K562 (cell line): ENCODE measurements around the gene BCORL1. TPM values are rescaled to one million over a fixed set of nuclear protein-coding genes. Genes with fewer than 3 reads are reported as not detected.

ENCODE experiments used
- BDP1 ChIP-seq: IDR thresholded peaks from 3 replicates; pipeline ENCODE4 v1.6.1; 2011; ENCODE audit not compliant: insufficient read length, insufficient read depth
- CTCF ChIP-seq, 3 experiments: IDR thresholded peaks in 2 of 3; conservative IDR thresholded peaks in 1 of 3; 2 replicates each; pipeline ENCODE4 v1.5.1; 2011 to 2012; ENCODE audit warnings: low read length in 3 of 3, mild to moderate bottlenecking in 3 of 3, control low read depth in 2 of 3, improper control_type of control experiment in 1 of 3, inconsistent platforms in 1 of 3, low read depth in 1 of 3, mixed read lengths in 1 of 3, moderate library complexity in 1 of 3; ENCODE audit not compliant: insufficient read depth in 2 of 3
- E2F1 ChIP-seq: sonication (generic); formaldehyde crosslinking; IDR thresholded peaks from 2 replicates; pipeline ENCODE4 v1.8.1; 2023; ENCODE audit warnings: mild to moderate bottlenecking, missing genetic modification reagents, moderate library complexity
- ETS2 ChIP-seq: IDR thresholded peaks from 2 replicates; pipeline ENCODE4 v1.6.1; 2016; ENCODE audit warnings: borderline replicate concordance, missing genetic modification characterization, mild to moderate bottlenecking, moderate library complexity, missing compliant biosample characterization; ENCODE audit not compliant: poor library complexity, severe bottlenecking
- FOXK2 ChIP-seq, 2 experiments: fragments of 450-650 bp; IDR thresholded peaks in 1 of 2; conservative IDR thresholded peaks in 1 of 2; 2 replicates each; pipeline ENCODE4 v1.6.1; 2016; ENCODE audit warnings: low read depth in 2 of 2, mild to moderate bottlenecking in 1 of 2
- GTF2E2 ChIP-seq: fragments of 200-800 bp; sonication (Bioruptor generic); IDR thresholded peaks from 2 replicates; pipeline ENCODE4 v1.6.1; 2016; ENCODE audit warnings: missing genetic modification characterization, missing compliant biosample characterization
- HMGXB4 ChIP-seq: sonication (generic); formaldehyde crosslinking; IDR thresholded peaks from 2 replicates; pipeline ENCODE4 v1.8.1; 2023; ENCODE audit warnings: mild to moderate bottlenecking, missing genetic modification reagents
- HNRNPLL ChIP-seq: fragments of 200-400 bp; formaldehyde crosslinking; IDR thresholded peaks from 2 replicates; pipeline ENCODE4 v1.6.1; 2017; ENCODE audit warnings: low read length, low read depth, mild to moderate bottlenecking; ENCODE audit not compliant: poor library complexity, severe bottlenecking
- HSF4 ChIP-seq: fragments of 250-450 bp; sonication (Bioruptor Pico); IDR thresholded peaks from 2 replicates; pipeline ENCODE4 v2.1.2; 2022; ENCODE audit warnings: mild to moderate bottlenecking, moderate library complexity, borderline replicate concordance
- KLF1 ChIP-seq: fragments of 450-650 bp; IDR thresholded peaks from 2 replicates; pipeline ENCODE4 v1.6.1; 2016; ENCODE audit warnings: missing genetic modification characterization, missing compliant biosample characterization
- L3MBTL2 ChIP-seq: fragments of 450-650 bp; IDR thresholded peaks from 2 replicates; pipeline ENCODE4 v1.6.1; 2016; ENCODE audit warnings: mild to moderate bottlenecking, moderate library complexity
- MAFF ChIP-seq: IDR thresholded peaks from 2 replicates; pipeline ENCODE4 v1.6.1; 2012; ENCODE audit warnings: low read length, improper control_type of control experiment
- NR1H2 ChIP-seq: sonication (generic); formaldehyde crosslinking; IDR thresholded peaks from 2 replicates; pipeline ENCODE4 v1.4.0; 2020; ENCODE audit warnings: mild to moderate bottlenecking, missing genetic modification reagents
- POLR2G ChIP-seq: fragments of 200-400 bp; formaldehyde crosslinking; IDR thresholded peaks from 2 replicates; pipeline ENCODE4 v1.6.1; 2017; ENCODE audit warnings: low read depth, mild to moderate bottlenecking, antibody characterized with exemption, low read length, moderate library complexity
- SMAD2 ChIP-seq: fragments of 150-350 bp; IDR thresholded peaks from 2 replicates; pipeline ENCODE4 v1.6.1; 2014; ENCODE audit warnings: low read depth, mild to moderate bottlenecking, low read length
- SNAPC5 ChIP-seq: fragments of 250-450 bp; sonication (Bioruptor Pico); IDR thresholded peaks from 2 replicates; pipeline ENCODE4 v1.8.0; 2021; ENCODE audit warnings: moderate library complexity, mild to moderate bottlenecking, inconsistent platforms
- SRF ChIP-seq, 2 experiments: fragments of 250-450, 450-650 bp in 1 of 2; sonication (Bioruptor Pico) in 1 of 2; sonication (generic) in 1 of 2; formaldehyde crosslinking; IDR thresholded peaks; 2 replicates each; pipeline versions ENCODE4 v1.5.0 to v1.5.1; 2020 to 2022; ENCODE audit warnings: mild to moderate bottlenecking in 1 of 2, missing genetic modification reagents in 1 of 2
- STAT5A ChIP-seq: IDR thresholded peaks from 2 replicates; pipeline ENCODE4 v1.6.1; 2012; ENCODE audit warnings: low read length, inconsistent platforms, borderline replicate concordance
- ZFP30 ChIP-seq: fragments of 250-450 bp; sonication (Bioruptor Pico); IDR thresholded peaks from 2 replicates; pipeline ENCODE4 v1.8.0; 2022; ENCODE audit warnings: moderate library complexity, mild to moderate bottlenecking, inconsistent platforms, borderline replicate concordance
- ZNF347 ChIP-seq: fragments of 450-650 bp; formaldehyde crosslinking; IDR thresholded peaks from 2 replicates; pipeline ENCODE4 v1.4.0; 2020; ENCODE audit warnings: low read depth, mild to moderate bottlenecking, moderate library complexity
- ZNF586 ChIP-seq: fragments of 450-650 bp; formaldehyde crosslinking; conservative IDR thresholded peaks from 2 replicates; pipeline ENCODE4 v1.4.0; 2020; ENCODE audit warnings: mild to moderate bottlenecking, moderate library complexity
- polyA plus RNA-seq, 8 experiments: library from polyadenylated mRNA; depleted of rRNA in 4 of 8; stranded (reverse) in 5 of 8; unstranded in 3 of 8; fragments of >200 nt; fragmentation: Nextera tagmentation in 2 of 8; fragmentation: Illumina TruSeq in 1 of 8; extraction: Ambion mirVana in 2 of 8; extraction: Trizol in 1 of 8; gene quantifications; 2 replicates each; pipeline versions ENCODE4 v1.2.1 to v1.2.3, GENCODE V29; 2011 to 2014; ENCODE audit warnings: inconsistent platforms in 1 of 8, missing spikeins in 1 of 8
- total RNA-seq, 7 experiments: library from RNA; depleted of rRNA in 6 of 7; stranded (reverse); fragments of >200 nt in 6 of 7; fragmentation: Illumina TruSeq in 2 of 7; extraction: Trizol in 2 of 7; gene quantifications; 2 replicates each; pipeline versions ENCODE4 v1.2.1 to v1.2.3, GENCODE V29; 2011 to 2021; ENCODE audit warnings: low replicate concordance in 1 of 7

Gene BCORL1
- total and polyA plus RNA-seq, 9 of the 15 experiments (the other 6 are each of a cell fraction or from before 2014, with no cell fraction given), result 0.48 to 29.6 (median 2.1) TPM

- no peak for TF ChIP-seq CTCF (IDR thresholded peaks at IDR 0.05 in 2 of 3, conservative IDR thresholded peaks at IDR 0.05 in 1 of 3; ENCODE audit: insufficient read depth in 2 of 3, low read depth in 1 of 3, low read length in 3 of 3)
- peak; percentile 82 for TF ChIP-seq POLR2G
- peak; percentile 54 for TF ChIP-seq HNRNPLL
- no peak for TF ChIP-seq GTF2E2 (tag)
- no peak for TF ChIP-seq MAFF
- TF ChIP-seq ZNF586 (CRISPR knock-in tag), result no peak
- TF ChIP-seq SNAPC5 (CRISPR knock-in tag), result no peak
- TF ChIP-seq E2F1 (CRISPR knock-in tag), result no peak
- TF ChIP-seq SMAD2, result no peak
- TF ChIP-seq HMGXB4 (CRISPR knock-in tag), result no peak
- TF ChIP-seq FOXK2 (conservative IDR thresholded peaks at IDR 0.05 in 1 of 2, IDR thresholded peaks at IDR 0.05 in 1 of 2; ENCODE audit: low read depth in 2 of 2), result no peak
- no peak for TF ChIP-seq ZFP30 (CRISPR knock-in tag)
- TF ChIP-seq L3MBTL2, result peak; percentile 91
- TF ChIP-seq NR1H2, result no peak
- TF ChIP-seq ETS2 (tag), result no peak
- TF ChIP-seq STAT5A, result no peak
- TF ChIP-seq KLF1 (tag), result no peak
- no peak for TF ChIP-seq BDP1
- no peak for TF ChIP-seq ZNF347
- TF ChIP-seq SRF (CRISPR knock-in tag; IDR thresholded peaks at IDR 0.05), result no peak
- TF ChIP-seq HSF4 (CRISPR knock-in tag), result no peak
Measured at GRCh38 chrX:129932821-129933321, 49.6 kb upstream of the BCORL1 start (continued).
